Tibial nerve (tissue), 4 donors: ENCODE results near the gene TMEM9. TPM values are rescaled to one million over a fixed set of nuclear protein-coding genes. Genes with fewer than 3 reads are reported as not detected.

ENCODE experiments used
- DNase-seq, 2 donors: peaks; one replicate each; pipeline ENCODE4 v3.0.0-alpha.2; 2019; ENCODE audit warnings: low spot score in 2 of 2
- H3K27ac ChIP-seq, 4 donors: fragments of 200-600 bp; sonication (generic) in 3 of 4; one replicate each; pipeline ENCODE4 v1.5.1; 2017 to 2019; ENCODE audit warnings: mild to moderate bottlenecking in 1 of 4
- H3K27me3 ChIP-seq, 2 donors: fragments of 200-600 bp; sonication (generic) in 1 of 2; one replicate each; pipeline versions ENCODE4 v1.5.1 to v1.6.0; 2017 to 2019
- H3K36me3 ChIP-seq, 3 donors: fragments of 200-600 bp; sonication (generic); one replicate each; pipeline ENCODE4 v1.5.1; 2018 to 2019
- H3K4me1 ChIP-seq, 4 donors: fragments of 200-600 bp; sonication (generic) in 3 of 4; one replicate each; pipeline ENCODE4 v1.5.1; 2017 to 2019
- H3K4me3 ChIP-seq, 4 donors: fragments of 200-600 bp; sonication (generic) in 3 of 4; one replicate each; pipeline ENCODE4 v1.5.1; 2017 to 2019; ENCODE audit warnings: mild to moderate bottlenecking in 1 of 4, moderate library complexity in 1 of 4
- H3K9me3 ChIP-seq, 4 donors: fragments of 200-600 bp; sonication (generic) in 3 of 4; one replicate each; pipeline ENCODE4 v1.5.1; 2017 to 2019
- EP300 ChIP-seq, 2 donors: sonication (generic); formaldehyde crosslinking; IDR thresholded peaks; one replicate each; pipeline ENCODE4 v1.6.1; 2017; ENCODE audit warnings: antibody characterized with exemption in 2 of 2, mild to moderate bottlenecking in 1 of 2
- POLR2A ChIP-seq, 2 donors: fragments of 450-650 bp; IDR thresholded peaks; one replicate each; pipeline ENCODE4 v1.6.1; 2017; ENCODE audit warnings: antibody characterized with exemption in 2 of 2, mild to moderate bottlenecking in 2 of 2, moderate library complexity in 2 of 2
- WGBS, 2 donors: methylation state at CpG; one replicate each; pipeline ENCODE4 v1.1.5; 2018; 5-methylcytosine and 5-hydroxymethylcytosine counted together
- total RNA-seq, 4 donors: library from RNA; depleted of rRNA; stranded (reverse); fragments of >200 nt; gene quantifications; one replicate each; pipeline ENCODE4 v1.1.0, GENCODE V29; 2016
- TF ChIP-seq, protein P1 (sequence below), 5 experiments: fragments of 200-600 bp in 3 of 5; fragments of 450-650 bp in 2 of 5; sonication (generic) in 3 of 5; IDR thresholded peaks; one replicate each; pipeline ENCODE4 v1.5.1; 2016 to 2019; ENCODE audit warnings: antibody characterized with exemption in 5 of 5, mild to moderate bottlenecking in 3 of 5, moderate library complexity in 2 of 5

TMEM9 gene
- total RNA-seq, 4 donors from 2014 or later: 57.9 to 73.9 (median 66.3) TPM

- TF ChIP-seq POLR2A (IDR thresholded peaks at IDR 0.05): no peak
- TF ChIP-seq, protein P1, sequence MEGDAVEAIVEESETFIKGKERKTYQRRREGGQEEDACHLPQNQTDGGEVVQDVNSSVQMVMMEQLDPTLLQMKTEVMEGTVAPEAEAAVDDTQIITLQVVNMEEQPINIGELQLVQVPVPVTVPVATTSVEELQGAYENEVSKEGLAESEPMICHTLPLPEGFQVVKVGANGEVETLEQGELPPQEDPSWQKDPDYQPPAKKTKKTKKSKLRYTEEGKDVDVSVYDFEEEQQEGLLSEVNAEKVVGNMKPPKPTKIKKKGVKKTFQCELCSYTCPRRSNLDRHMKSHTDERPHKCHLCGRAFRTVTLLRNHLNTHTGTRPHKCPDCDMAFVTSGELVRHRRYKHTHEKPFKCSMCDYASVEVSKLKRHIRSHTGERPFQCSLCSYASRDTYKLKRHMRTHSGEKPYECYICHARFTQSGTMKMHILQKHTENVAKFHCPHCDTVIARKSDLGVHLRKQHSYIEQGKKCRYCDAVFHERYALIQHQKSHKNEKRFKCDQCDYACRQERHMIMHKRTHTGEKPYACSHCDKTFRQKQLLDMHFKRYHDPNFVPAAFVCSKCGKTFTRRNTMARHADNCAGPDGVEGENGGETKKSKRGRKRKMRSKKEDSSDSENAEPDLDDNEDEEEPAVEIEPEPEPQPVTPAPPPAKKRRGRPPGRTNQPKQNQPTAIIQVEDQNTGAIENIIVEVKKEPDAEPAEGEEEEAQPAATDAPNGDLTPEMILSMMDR (IDR thresholded peaks at IDR 0.05): no peak
- no peak for TF ChIP-seq EP300 (IDR thresholded peaks at IDR 0.05)
- peaks cover 0 to 20% of the 10 kb centered on the region in 2 donors for H3K27me3 ChIP-seq
- DNase-seq: no peak
- H3K27ac ChIP-seq: no peak within 1 kb of the TSS
- WGBS, 2 donors: 73 to 77% methylated on average over 8 to 9 of the region's 9 CpGs
- H3K36me3 ChIP-seq: no peaks in the 10 kb centered on the region
- H3K4me1 ChIP-seq: peaks cover 0 to 15% (median 1%) of the 10 kb centered on the region in 4 donors
- H3K4me3 ChIP-seq: no peak within 1 kb of the TSS
- H3K9me3 ChIP-seq: no peaks in the 10 kb centered on the region
Observed at GRCh38 chr1:201112173-201112731, 42.0 kb downstream of the TMEM9 start, which contains the start of gene CACNA1S. Gene CACNA1S (minus strand): TSS chr1:201112426. CDS start chr1:201112339, 87 bp downstream.

GRCh38 chr1:201111672-201112071 lies 42.6 kb downstream of the TMEM9 start:
- TF ChIP-seq POLR2A (IDR thresholded peaks at IDR 0.05) (no peak), EP300 (IDR thresholded peaks at IDR 0.05) (no peak)
- TF ChIP-seq, protein P1 (IDR thresholded peaks at IDR 0.05): no peak
- no peak overlapping the region for H3K4me3 ChIP-seq
- peaks cover 0 to 15% (median 1%) of the 10 kb centered on the region in 4 donors for H3K4me1 ChIP-seq
- H3K27ac ChIP-seq: no peak overlapping the region
- H3K27me3 ChIP-seq: peaks cover 0 to 20% of the 10 kb centered on the region in 2 donors
- no peaks in the 10 kb centered on the region for H3K36me3 ChIP-seq
- WGBS, 2 donors: 77 to 81% methylated on average over 3 of the region's 3 CpGs
- H3K9me3 ChIP-seq: no peaks in the 10 kb centered on the region
- no peak for DNase-seq

- TF ChIP-seq POLR2A (IDR thresholded peaks at IDR 0.05): no peak
- TF ChIP-seq, protein P1 (IDR thresholded peaks at IDR 0.05): no peak
- no peak for TF ChIP-seq EP300 (IDR thresholded peaks at IDR 0.05)
- 75 to 78% methylated on average over 7 of the region's 7 CpGs for WGBS, 2 donors
- peaks cover 0 to 15% (median 1%) of the 10 kb centered on the region in 4 donors for H3K4me1 ChIP-seq
- no peak overlapping the region for H3K4me3 ChIP-seq
- no peaks in the 10 kb centered on the region for H3K36me3 ChIP-seq
- no peak for DNase-seq
- H3K9me3 ChIP-seq: no peaks in the 10 kb centered on the region
- peaks cover 0 to 20% of the 10 kb centered on the region in 2 donors for H3K27me3 ChIP-seq
- H3K27ac ChIP-seq: no peak overlapping the region
Observed at GRCh38 chr1:201111156-201111555, 43.1 kb downstream of the TMEM9 start.

GRCh38 chr1:201110616-201111015 lies 43.7 kb downstream of the TMEM9 start:
- no peak overlapping the region for H3K27ac ChIP-seq
- TF ChIP-seq, protein P1 (IDR thresholded peaks at IDR 0.05): no peak
- TF ChIP-seq EP300 (IDR thresholded peaks at IDR 0.05) (no peak), POLR2A (IDR thresholded peaks at IDR 0.05) (no peak)
- no peaks in the 10 kb centered on the region for H3K36me3 ChIP-seq
- peaks cover 0 to 15% (median 1%) of the 10 kb centered on the region in 4 donors for H3K4me1 ChIP-seq
- H3K4me3 ChIP-seq: no peak overlapping the region
- no peaks in the 10 kb centered on the region for H3K9me3 ChIP-seq
- 90 to 95% methylated on average over 5 of the region's 5 CpGs for whole genome bisulfite sequencing, 2 donors
- DNase-seq: no peak
- H3K27me3 ChIP-seq: peaks cover 0 to 20% of the 10 kb centered on the region in 2 donors

GRCh38 chr1:201110138-201110537 lies 44.1 kb downstream of the TMEM9 start:
- Histone ChIP-seq H3K27ac (no peak overlapping the region), H3K4me1 (peaks cover 0 to 13% (median 1%) of the 10 kb centered on the region in 4 donors), H3K9me3 (no peaks in the 10 kb centered on the region), H3K27me3 (peaks cover 0 to 15% of the 10 kb centered on the region in 2 donors), H3K36me3 (no peaks in the 10 kb centered on the region), H3K4me3 (no peak overlapping the region)
- WGBS, 2 donors: 74 to 79% methylated on average over 10 of the region's 10 CpGs
- TF ChIP-seq, protein P1 (IDR thresholded peaks at IDR 0.05): no peak
- TF ChIP-seq EP300 (IDR thresholded peaks at IDR 0.05) (no peak), POLR2A (IDR thresholded peaks at IDR 0.05) (no peak)
- no peak for DNase-seq
